ENCODE data around the gene AMBN. TPM values are rescaled to one million over a fixed set of nuclear protein-coding genes. Genes with fewer than 3 reads are reported as not detected.
A peak's percentile ranks its signal among the peaks of the same experiment; 100 is the strongest.

The AMBN gene
- total RNA-seq (not detected), total RNA-seq (0 reads per million in 2 donors)

DNA sequence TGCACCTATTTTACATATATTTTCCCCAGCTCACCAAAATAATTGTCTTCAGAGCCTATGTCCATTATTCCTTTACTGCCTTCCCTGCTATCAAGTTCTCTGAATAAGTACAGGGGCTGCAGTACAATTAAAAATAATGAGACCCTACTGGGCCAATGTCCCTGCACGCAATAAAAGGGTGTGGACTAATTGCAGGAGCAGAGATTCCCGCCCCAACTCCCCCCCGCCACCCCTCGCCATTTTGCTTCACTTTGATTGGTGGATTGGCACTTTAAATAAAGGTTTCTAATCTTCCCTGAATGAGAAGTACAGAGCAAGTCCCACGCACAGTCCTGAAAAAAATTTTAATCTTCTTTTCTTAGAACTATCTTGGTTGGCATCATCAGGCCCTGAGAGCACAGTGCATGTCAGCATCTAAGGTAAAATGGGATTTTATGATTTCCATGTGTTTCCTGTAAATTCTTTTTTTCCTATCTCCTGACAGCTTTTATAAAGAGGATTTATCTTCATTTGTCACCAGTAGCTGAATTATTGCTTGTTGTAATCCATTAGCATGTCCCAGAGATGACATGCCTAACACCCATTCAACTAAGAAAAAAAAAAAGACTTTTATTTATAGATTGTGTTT is at the start of gene AMBN:
TSS of gene AMBN (plus strand) at position 302 of the 628 bp plus-strand sequence. CDS start at position 405, 103 bp downstream.
- H3K4me1 Mint-ChIP-seq: peaks cover 7% of the 10 kb centered on the region
- no peaks in the 10 kb centered on the region for H3K9me3 ChIP-seq (ENCODE audit: control insufficient read depth, low read length, poor library complexity, severe bottlenecking)
- ATAC-seq (no peak), DNase-seq (no peak)
- H3K27ac Mint-ChIP-seq: no peak within 1 kb of the TSS
- H3K27me3 Mint-ChIP-seq: peaks cover 23% of the 10 kb centered on the region
- no peaks in the 10 kb centered on the region for H3K36me3 Mint-ChIP-seq (ENCODE audit: low read depth)
- no peak within 1 kb of the TSS for H3K4me3 Mint-ChIP-seq

- H3K4me1 Mint-ChIP-seq: no peaks in the 10 kb centered on the region
These were observed 47.7 kb upstream of the AMBN start for GRCh38 chr4:70544279-70544868.

DNA sequence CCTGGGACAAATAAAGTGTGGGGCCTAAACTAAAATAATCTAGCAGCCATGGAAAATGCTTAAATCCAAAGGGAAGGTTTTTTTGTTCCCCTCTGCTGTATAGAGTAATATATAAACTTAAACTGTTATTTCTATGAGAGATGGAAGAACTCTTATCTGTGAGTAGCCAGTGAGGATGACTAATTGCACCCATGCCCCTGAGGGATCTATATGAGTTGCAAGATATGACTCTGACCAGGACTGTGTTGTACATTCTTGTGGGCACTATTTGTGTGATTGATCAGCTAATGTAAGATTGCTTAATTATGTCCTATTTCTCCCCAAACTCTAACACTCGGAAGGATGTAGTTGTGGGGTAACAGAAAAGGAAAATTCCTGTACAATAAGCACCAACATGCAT is 35.2 kb upstream of the AMBN start:
- Mint-ChIP-seq H3K27ac (no peak overlapping the region), H3K27me3 (peaks cover 5% of the 10 kb centered on the region), H3K4me1 (peaks cover 4% of the 10 kb centered on the region), H3K36me3 (ENCODE audit: low read depth) (no peaks in the 10 kb centered on the region), H3K4me3 (no peak overlapping the region)
- no peak for DNase-seq
- H3K9me3 ChIP-seq (ENCODE audit: control insufficient read depth, low read length, poor library complexity, severe bottlenecking): no peaks in the 10 kb centered on the region
- ATAC-seq: no peak

More at GRCh38 chr4:70544279-70544868, 47.7 kb upstream of the AMBN start:
- H3K27ac Mint-ChIP-seq: no peak overlapping the region
- DNase-seq (no peak), ATAC-seq (no peak)
- peaks cover 23% of the 10 kb centered on the region for H3K27me3 Mint-ChIP-seq
- no peaks in the 10 kb centered on the region for H3K9me3 ChIP-seq (ENCODE audit: control insufficient read depth, low read length, poor library complexity, severe bottlenecking)
- no peaks in the 10 kb centered on the region for H3K36me3 Mint-ChIP-seq (ENCODE audit: low read depth)
- H3K4me3 Mint-ChIP-seq: no peak overlapping the region

DNA sequence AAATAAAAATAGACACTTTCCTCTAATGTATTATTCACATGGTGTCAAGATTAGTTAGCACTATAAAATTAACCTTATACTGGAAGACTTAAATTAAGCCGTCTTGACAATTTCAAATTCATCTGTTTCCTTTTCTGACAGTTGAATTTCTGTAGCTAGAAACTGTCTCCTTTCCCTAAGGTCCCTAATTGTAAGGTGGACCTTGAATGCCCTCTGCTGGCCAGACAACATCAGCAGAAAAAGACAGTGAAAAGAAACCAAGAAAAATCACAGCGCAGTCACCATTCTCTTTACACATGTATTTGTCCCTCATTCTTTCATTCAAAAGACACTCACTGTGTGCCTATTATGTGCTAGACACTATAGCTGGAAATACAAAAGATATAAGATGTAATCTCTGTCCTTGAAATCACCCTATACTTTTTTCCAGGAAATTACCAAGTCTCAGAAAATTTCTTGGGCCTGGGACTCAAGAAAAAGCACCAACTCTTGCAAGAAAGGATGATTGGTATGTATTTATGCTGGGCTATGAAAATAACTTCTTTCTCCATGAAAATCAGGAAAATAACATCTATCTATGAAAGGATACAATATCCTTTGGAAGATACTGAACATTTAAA is 32.7 kb upstream of the AMBN start:
- ATAC-seq (no peak), DNase-seq (no peak)
- H3K36me3 Mint-ChIP-seq (ENCODE audit: low read depth): no peaks in the 10 kb centered on the region
- H3K27ac Mint-ChIP-seq: peak overlapping the region; percentile 11
- H3K4me3 Mint-ChIP-seq: no peak overlapping the region
- no peaks in the 10 kb centered on the region for H3K9me3 ChIP-seq (ENCODE audit: control insufficient read depth, low read length, poor library complexity, severe bottlenecking)
- no peaks in the 10 kb centered on the region for H3K27me3 Mint-ChIP-seq
- peaks cover 4% of the 10 kb centered on the region for H3K4me1 Mint-ChIP-seq

GRCh38 chr4:70559924-70560323 is 32.1 kb upstream of the AMBN start:
- no peak overlapping the region for H3K4me3 Mint-ChIP-seq
- peaks cover 4% of the 10 kb centered on the region for H3K4me1 Mint-ChIP-seq
- no peaks in the 10 kb centered on the region for H3K36me3 Mint-ChIP-seq (ENCODE audit: low read depth)
- no peak overlapping the region for H3K27ac Mint-ChIP-seq
- no peaks in the 10 kb centered on the region for H3K27me3 Mint-ChIP-seq
- ATAC-seq: no peak
- DNase-seq: no peak
- H3K9me3 ChIP-seq (ENCODE audit: control insufficient read depth, low read length, poor library complexity, severe bottlenecking): no peaks in the 10 kb centered on the region

- Mint-ChIP-seq H3K27ac (no peak overlapping the region), H3K27me3 (no peaks in the 10 kb centered on the region), H3K4me1 (peaks cover 2% of the 10 kb centered on the region), H3K4me3 (no peak overlapping the region), H3K36me3 (ENCODE audit: low read depth) (no peaks in the 10 kb centered on the region)
- no peak for ATAC-seq
- no peaks in the 10 kb centered on the region for H3K9me3 ChIP-seq (ENCODE audit: control insufficient read depth, low read length, poor library complexity, severe bottlenecking)
- no peak for DNase-seq
These were observed 28.0 kb upstream of the AMBN start for GRCh38 chr4:70564033-70564432.

DNA sequence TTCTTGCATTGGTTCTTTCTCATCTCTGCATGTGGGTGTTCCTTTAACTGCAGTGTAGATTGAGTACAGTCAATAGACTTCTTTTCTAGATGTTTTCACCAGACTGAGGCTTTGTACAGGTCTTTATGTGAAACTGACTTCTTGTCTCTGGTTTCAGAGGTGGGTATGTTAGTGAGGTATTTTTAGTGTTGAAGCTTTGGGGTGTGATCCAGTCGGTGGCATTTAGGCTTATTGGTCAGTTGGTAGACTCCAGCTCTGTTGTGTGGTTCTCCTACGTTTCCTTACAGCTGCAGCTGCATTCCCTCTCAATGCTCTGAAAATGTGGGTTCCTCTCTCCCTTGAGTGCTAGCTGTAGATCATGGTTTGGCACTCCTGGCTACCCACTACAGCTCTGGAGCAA is 21.3 kb upstream of the AMBN start:
- DNase-seq: no peak
- Mint-ChIP-seq H3K4me3 (no peak overlapping the region), H3K36me3 (ENCODE audit: low read depth) (no peaks in the 10 kb centered on the region), H3K27ac (no peak overlapping the region), H3K27me3 (peaks cover 7% of the 10 kb centered on the region), H3K4me1 (no peaks in the 10 kb centered on the region)
- ATAC-seq: no peak
- no peaks in the 10 kb centered on the region for H3K9me3 ChIP-seq (ENCODE audit: control insufficient read depth, low read length, poor library complexity, severe bottlenecking)

- H3K4me3 Mint-ChIP-seq: no peak overlapping the region
- no peaks in the 10 kb centered on the region for H3K4me1 Mint-ChIP-seq
- no peaks in the 10 kb centered on the region for H3K36me3 Mint-ChIP-seq (ENCODE audit: low read depth)
- DNase-seq: no peak
- ATAC-seq: no peak
- H3K27ac Mint-ChIP-seq: no peak overlapping the region
- no peaks in the 10 kb centered on the region for H3K9me3 ChIP-seq (ENCODE audit: control insufficient read depth, low read length, poor library complexity, severe bottlenecking)
- H3K27me3 Mint-ChIP-seq: peaks cover 11% of the 10 kb centered on the region
These were observed 20.3 kb upstream of the AMBN start for GRCh38 chr4:70571772-70572171.

DNA sequence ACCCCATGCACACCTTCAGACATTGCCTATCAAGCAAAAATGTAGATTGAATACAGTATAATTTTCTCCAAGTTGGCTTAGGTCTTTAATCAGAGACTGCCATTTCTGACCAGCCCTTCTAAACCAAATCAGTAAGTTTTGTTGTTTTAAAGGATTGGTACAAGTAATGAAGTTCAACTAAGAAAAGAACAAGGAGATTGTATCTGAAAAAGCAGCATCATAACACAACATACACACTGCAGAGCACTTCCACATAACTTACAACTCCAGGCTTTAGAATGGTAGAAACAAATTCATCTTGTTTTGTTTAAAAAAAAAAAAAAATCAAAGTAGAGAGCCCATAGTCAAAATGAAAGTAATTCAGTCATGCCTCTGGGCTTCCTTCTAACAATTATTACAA is 16.1 kb upstream of the AMBN start:
- Mint-ChIP-seq H3K4me1 (peaks cover 2% of the 10 kb centered on the region), H3K27ac (no peak overlapping the region), H3K36me3 (ENCODE audit: low read depth) (peaks cover 2% of the 10 kb centered on the region), H3K27me3 (peaks cover 12% of the 10 kb centered on the region), H3K4me3 (no peak overlapping the region)
- no peaks in the 10 kb centered on the region for H3K9me3 ChIP-seq (ENCODE audit: control insufficient read depth, low read length, poor library complexity, severe bottlenecking)
- ATAC-seq (no peak), DNase-seq (no peak)

DNA sequence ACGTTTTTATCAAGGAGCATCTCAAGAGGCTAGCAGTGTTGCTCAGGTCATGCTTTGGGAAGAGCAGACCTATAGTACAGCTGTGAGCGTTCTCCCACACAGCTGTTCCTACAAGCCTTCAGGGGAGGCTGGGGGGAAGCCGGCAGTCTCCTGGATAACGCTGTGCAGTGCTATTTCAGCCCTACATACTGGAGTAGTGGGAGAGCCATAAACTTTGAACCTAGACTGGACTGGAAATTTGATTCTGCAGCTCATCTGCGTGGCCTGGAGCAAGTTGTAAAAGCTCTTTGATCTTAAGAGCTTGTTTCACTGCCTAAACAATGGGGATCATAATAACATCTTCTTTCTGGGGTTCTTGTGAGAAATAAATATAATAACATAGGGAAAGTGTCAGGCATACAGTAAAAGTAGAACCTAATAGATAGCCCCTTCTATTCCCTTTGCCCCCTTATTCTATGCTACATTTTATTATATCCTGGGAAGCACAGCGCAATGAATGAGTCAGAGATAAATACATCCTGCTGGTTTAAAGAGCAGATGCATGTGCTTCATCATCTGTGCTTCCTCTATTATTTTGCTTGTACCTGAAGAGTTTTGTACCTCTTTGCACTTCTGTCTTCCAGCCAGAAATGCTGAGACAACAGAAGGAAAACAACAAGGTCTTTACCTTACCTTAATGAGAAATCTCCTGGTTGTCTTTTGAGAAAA is 14.7 kb upstream of the AMBN start:
- H3K36me3 Mint-ChIP-seq (ENCODE audit: low read depth): peaks cover 2% of the 10 kb centered on the region
- peaks cover 2% of the 10 kb centered on the region for H3K4me1 Mint-ChIP-seq
- no peak overlapping the region for H3K27ac Mint-ChIP-seq
- no peak overlapping the region for H3K4me3 Mint-ChIP-seq
- no peak for ATAC-seq
- H3K27me3 Mint-ChIP-seq: peaks cover 5% of the 10 kb centered on the region
- DNase-seq: no peak
- H3K9me3 ChIP-seq (ENCODE audit: control insufficient read depth, low read length, poor library complexity, severe bottlenecking): no peaks in the 10 kb centered on the region

GRCh38 chr4:70581980-70582379 is 10.1 kb upstream of the AMBN start:
- DNase-seq (no peak), ATAC-seq (no peak)
- Mint-ChIP-seq H3K4me3 (no peak overlapping the region), H3K27me3 (peaks cover 13% of the 10 kb centered on the region), H3K4me1 (peaks cover 2% of the 10 kb centered on the region), H3K27ac (no peak overlapping the region), H3K36me3 (ENCODE audit: low read depth) (peaks cover 4% of the 10 kb centered on the region)
- H3K9me3 ChIP-seq (ENCODE audit: control insufficient read depth, low read length, poor library complexity, severe bottlenecking): no peaks in the 10 kb centered on the region

DNA sequence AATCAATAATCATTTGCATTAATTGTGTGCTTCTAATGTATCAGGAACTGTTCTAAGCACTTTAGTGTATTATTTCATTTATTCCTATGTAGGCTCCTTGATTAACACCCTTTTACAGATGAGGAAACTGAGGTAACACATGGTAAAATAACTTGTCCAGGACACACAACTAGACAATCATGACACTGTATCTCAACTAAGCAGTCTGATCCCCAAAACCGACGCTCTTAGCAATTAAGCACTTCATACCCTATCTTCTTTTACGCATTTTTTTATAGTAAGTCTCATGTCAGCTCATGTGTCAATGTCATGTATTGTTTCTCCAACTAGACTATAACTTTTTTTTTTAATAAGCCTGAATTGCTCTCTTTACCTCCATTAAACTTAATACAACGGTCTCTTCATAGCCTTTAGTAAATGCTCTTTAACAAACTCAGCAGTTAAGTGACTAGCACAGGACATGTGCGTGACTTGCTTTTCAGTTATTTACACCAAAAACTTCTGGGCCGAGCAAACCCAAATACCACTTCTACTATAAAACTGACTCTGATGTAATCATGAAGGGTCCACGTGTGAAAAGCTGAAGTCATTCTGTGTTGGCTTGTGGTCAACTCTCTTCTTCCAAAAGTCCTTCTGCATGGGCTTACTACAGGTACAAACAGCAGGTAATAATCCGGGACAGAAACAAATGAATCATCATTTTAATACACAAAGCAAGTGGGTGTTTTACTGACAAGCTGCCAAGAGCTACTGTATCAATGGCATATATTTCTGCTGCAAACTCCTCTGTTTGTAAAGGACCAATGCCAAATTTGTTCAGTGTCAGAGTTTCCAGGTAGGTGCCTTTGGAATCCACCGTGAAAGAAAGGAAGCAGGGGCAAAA is 7.9 kb upstream of the AMBN start:
- Mint-ChIP-seq H3K27ac (no peak overlapping the region), H3K4me1 (peaks cover 2% of the 10 kb centered on the region), H3K36me3 (ENCODE audit: low read depth) (peaks cover 3% of the 10 kb centered on the region), H3K27me3 (peaks cover 20% of the 10 kb centered on the region), H3K4me3 (no peak overlapping the region)
- DNase-seq (no peak), ATAC-seq (no peak)
- H3K9me3 ChIP-seq (ENCODE audit: control insufficient read depth, low read length, poor library complexity, severe bottlenecking): no peaks in the 10 kb centered on the region

GRCh38 chr4:70586841-70587240 is 5.2 kb upstream of the AMBN start:
- Mint-ChIP-seq H3K27me3 (peaks cover 27% of the 10 kb centered on the region), H3K36me3 (ENCODE audit: low read depth) (peaks cover 3% of the 10 kb centered on the region), H3K4me1 (peaks cover 7% of the 10 kb centered on the region), H3K4me3 (no peak overlapping the region), H3K27ac (no peak overlapping the region)
- no peak for DNase-seq
- ATAC-seq: no peak
- H3K9me3 ChIP-seq (ENCODE audit: control insufficient read depth, low read length, poor library complexity, severe bottlenecking): no peaks in the 10 kb centered on the region

All from T-helper 17 cell (primary cell).